GM19468 (cell line): ENCODE measurements around the gene GALNT2.

Experiments used
- ATAC-seq: cut with Tn5 transposase; IDR thresholded peaks from one replicate; pipeline ENCODE4 v1.9.1; 2021; ENCODE audit warnings: mild to moderate bottlenecking, moderate library complexity, moderate number of reproducible peaks; ENCODE audit not compliant: unreplicated experiment; ENCODE audit errors: extremely low read depth

GALNT2 gene

GRCh38 chr1:230321741-230322420 is 254.8 kb downstream of the GALNT2 start:
- no peak for ATAC-seq

GRCh38 chr1:230322421-230322756 is 255.4 kb downstream of the GALNT2 start:
- no peak for ATAC-seq

- ATAC-seq = no peak
Observed at GRCh38 chr1:230322967-230323547, 256.0 kb downstream of the GALNT2 start.

GRCh38 chr1:230323686-230324085 is 256.6 kb downstream of the GALNT2 start:
- no peak for ATAC-seq

- ATAC-seq = no peak
Observed at GRCh38 chr1:230326971-230327891, 260.2 kb downstream of the GALNT2 start.

- ATAC-seq = no peak
Observed at GRCh38 chr1:230327892-230328284, 260.9 kb downstream of the GALNT2 start.

- no peak for ATAC-seq
Observed at GRCh38 chr1:230328342-230329015, 261.4 kb downstream of the GALNT2 start.

- no peak for ATAC-seq
Observed at GRCh38 chr1:230330157-230330556, 263.1 kb downstream of the GALNT2 start.
